ENCODE measurements around the gene PIK3R4. TPM values are rescaled to one million over a fixed set of nuclear protein-coding genes. Genes with fewer than 3 reads are reported as not detected.

Gene PIK3R4
- total RNA-seq, 2 donors from 2014 or later: 24.4 to 25.9 TPM

DNA sequence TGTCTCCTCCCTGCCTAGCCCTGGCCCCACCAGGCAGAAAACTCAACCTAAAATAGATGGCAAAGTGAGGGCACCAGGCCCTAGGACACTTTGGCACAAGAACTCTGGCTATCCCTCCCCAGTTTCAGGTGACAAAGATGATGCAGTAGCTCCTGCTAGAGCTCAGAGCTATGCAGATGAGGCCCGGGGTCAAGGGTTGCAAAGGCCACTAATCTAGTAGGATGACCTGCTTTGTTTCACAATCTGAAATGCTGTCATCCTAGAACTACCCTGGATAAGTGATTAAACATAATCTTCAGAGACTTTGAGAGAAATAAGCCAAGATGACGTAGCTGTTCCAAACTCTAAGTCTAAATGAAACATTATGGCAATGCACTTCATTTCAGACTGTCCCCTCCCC, 24.0 kb upstream of the PIK3R4 start:
- Histone ChIP-seq H3K4me1 (peaks cover 0 to 5% of the 10 kb centered on the region in 2 donors), H3K27ac (no peak overlapping the region), H3K4me3 (no peak overlapping the region), H3K27me3 (no peaks in the 10 kb centered on the region), H3K36me3 (no peaks in the 10 kb centered on the region), H3K9me3 (no peaks in the 10 kb centered on the region)
- TF ChIP-seq, protein P1, sequence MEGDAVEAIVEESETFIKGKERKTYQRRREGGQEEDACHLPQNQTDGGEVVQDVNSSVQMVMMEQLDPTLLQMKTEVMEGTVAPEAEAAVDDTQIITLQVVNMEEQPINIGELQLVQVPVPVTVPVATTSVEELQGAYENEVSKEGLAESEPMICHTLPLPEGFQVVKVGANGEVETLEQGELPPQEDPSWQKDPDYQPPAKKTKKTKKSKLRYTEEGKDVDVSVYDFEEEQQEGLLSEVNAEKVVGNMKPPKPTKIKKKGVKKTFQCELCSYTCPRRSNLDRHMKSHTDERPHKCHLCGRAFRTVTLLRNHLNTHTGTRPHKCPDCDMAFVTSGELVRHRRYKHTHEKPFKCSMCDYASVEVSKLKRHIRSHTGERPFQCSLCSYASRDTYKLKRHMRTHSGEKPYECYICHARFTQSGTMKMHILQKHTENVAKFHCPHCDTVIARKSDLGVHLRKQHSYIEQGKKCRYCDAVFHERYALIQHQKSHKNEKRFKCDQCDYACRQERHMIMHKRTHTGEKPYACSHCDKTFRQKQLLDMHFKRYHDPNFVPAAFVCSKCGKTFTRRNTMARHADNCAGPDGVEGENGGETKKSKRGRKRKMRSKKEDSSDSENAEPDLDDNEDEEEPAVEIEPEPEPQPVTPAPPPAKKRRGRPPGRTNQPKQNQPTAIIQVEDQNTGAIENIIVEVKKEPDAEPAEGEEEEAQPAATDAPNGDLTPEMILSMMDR (IDR thresholded peaks at IDR 0.05): no peak
- no peak for DNase-seq (ENCODE audit: low spot score)

- DNase-seq (ENCODE audit: low spot score): no peak
Observed at GRCh38 chr3:130761730-130762311, 15.2 kb upstream of the PIK3R4 start.

GRCh38 chr3:130760922-130761321, 14.3 kb upstream of the PIK3R4 start:
- Histone ChIP-seq H3K27me3 (no peaks in the 10 kb centered on the region), H3K4me1 (peaks cover 0 to 3% of the 10 kb centered on the region in 2 donors), H3K4me3 (no peak overlapping the region), H3K27ac (no peak overlapping the region), H3K9me3 (no peaks in the 10 kb centered on the region), H3K36me3 (no peaks in the 10 kb centered on the region)
- TF ChIP-seq, protein P1 (IDR thresholded peaks at IDR 0.05): no peak
- DNase-seq (ENCODE audit: low spot score): no peak

More at GRCh38 chr3:130761730-130762311, 15.2 kb upstream of the PIK3R4 start:
- no peaks in the 10 kb centered on the region for H3K9me3 ChIP-seq
- peaks cover 0 to 3% of the 10 kb centered on the region in 2 donors for H3K4me1 ChIP-seq
- no peak overlapping the region for H3K27ac ChIP-seq
- H3K36me3 ChIP-seq: no peaks in the 10 kb centered on the region
- H3K27me3 ChIP-seq: no peaks in the 10 kb centered on the region
- TF ChIP-seq, protein P1 (IDR thresholded peaks at IDR 0.05): no peak
- H3K4me3 ChIP-seq: no peak overlapping the region

- H3K4me3 ChIP-seq: no peak overlapping the region
- no peak overlapping the region for H3K27ac ChIP-seq
- no peaks in the 10 kb centered on the region for H3K27me3 ChIP-seq
- H3K4me1 ChIP-seq: peaks cover 0 to 3% of the 10 kb centered on the region in 2 donors
- peak; percentile 67 for DNase-seq (ENCODE audit: low spot score)
- H3K9me3 ChIP-seq: no peaks in the 10 kb centered on the region
- TF ChIP-seq, protein P1 (IDR thresholded peaks at IDR 0.05): peak; percentile 70 to 84
- no peaks in the 10 kb centered on the region for H3K36me3 ChIP-seq
Observed at GRCh38 chr3:130759692-130760338, 13.2 kb upstream of the PIK3R4 start.

- Histone ChIP-seq H3K27me3 (no peaks in the 10 kb centered on the region), H3K4me3 (no peak overlapping the region), H3K4me1 (peaks cover 0 to 3% of the 10 kb centered on the region in 2 donors), H3K27ac (no peak overlapping the region), H3K9me3 (no peaks in the 10 kb centered on the region), H3K36me3 (no peaks in the 10 kb centered on the region)
- TF ChIP-seq, protein P1 (IDR thresholded peaks at IDR 0.05): no peak
- no peak for DNase-seq (ENCODE audit: low spot score)
Observed at GRCh38 chr3:130758624-130759369, 12.2 kb upstream of the PIK3R4 start.
